Measurements from ENCODE around the gene WDR20. TPM values are rescaled to one million over a fixed set of nuclear protein-coding genes. Genes with fewer than 3 reads are reported as not detected.

WDR20 gene
- total and polyA plus RNA-seq, 2 donors (not counting 3 experiments of a cell fraction or from before 2014, with no cell fraction given), result 12.2 to 22.4 TPM

DNA sequence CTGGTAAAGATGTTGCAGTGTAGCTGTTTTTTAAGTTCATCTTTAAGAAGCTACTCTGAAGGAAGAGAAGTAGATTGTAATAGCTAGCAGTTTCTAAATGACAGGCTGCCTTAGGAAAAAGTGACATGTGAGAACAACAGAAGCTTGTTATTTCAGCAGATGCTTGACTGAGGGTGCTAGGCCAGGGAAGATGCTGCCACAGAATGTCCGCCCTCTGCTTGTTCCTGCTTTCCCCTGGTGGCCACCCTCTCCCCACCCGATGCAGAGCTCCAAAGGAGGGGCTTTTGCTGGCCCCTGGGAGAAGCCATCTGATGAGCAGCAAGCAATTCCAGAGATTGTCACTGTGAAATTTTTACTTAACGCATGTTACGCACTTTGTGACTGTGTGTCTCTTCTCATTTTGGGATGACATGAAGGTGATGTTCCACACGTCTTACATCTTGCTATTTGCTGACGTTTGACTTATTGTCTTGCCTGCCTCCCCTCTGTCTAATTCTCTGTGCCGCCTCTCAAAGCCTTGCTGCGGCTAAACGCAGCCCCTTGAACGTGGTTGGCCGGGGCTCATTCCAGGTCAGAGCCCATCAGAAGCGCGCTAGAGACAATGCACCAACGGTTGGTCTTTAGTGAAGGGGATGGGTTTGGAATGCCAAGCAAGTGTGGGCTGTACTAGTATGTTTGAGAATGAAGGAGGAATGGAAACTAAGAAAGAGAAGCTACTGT is 44.8 kb downstream of the WDR20 start:
- Histone ChIP-seq H3K79me2 (ENCODE audit: control insufficient read depth, insufficient read depth, low read length) (peaks cover 45% of the 10 kb centered on the region), H4K20me1 (replicated peaks; ENCODE audit: control insufficient read depth, extremely low read depth, insufficient read depth, low read length) (no peaks in the 10 kb centered on the region), H3K4me1 (ENCODE audit: control insufficient read depth, extremely low read depth, insufficient read depth, low read length) (no peaks in the 10 kb centered on the region), H3K9me1 (replicated peaks; ENCODE audit: control insufficient read depth, extremely low read depth, insufficient read depth, low read length) (no peaks in the 10 kb centered on the region), H3K9ac (replicated peaks; ENCODE audit: extremely low read depth, insufficient read depth, low read length) (no peak overlapping the region), H2AFZ (ENCODE audit: low read depth, low read length) (no peak overlapping the region), H3K27me3 (ENCODE audit: control insufficient read depth in 2 of 2, insufficient read depth in 2 of 2, low read length in 2 of 2) (no peaks in the 10 kb centered on the region), H3K9me3 (replicated peaks; ENCODE audit: control insufficient read depth, insufficient read depth, low read length) (no peaks in the 10 kb centered on the region), H3K4me3 (replicated peaks in 1 of 3; ENCODE audit: insufficient read depth in 1 of 3, low read depth in 1 of 3, low read length in 3 of 3) (no peak overlapping the region), H3K36me3 (ENCODE audit: control insufficient read depth in 2 of 2, extremely low read depth in 1 of 2, insufficient read depth in 2 of 2, low read length in 2 of 2) (no peaks in the 10 kb centered on the region), H3K4me2 (ENCODE audit: insufficient read depth, low read length) (no peak overlapping the region), H3K27ac (ENCODE audit: insufficient read depth, low read depth, low read length) (no peak overlapping the region)
- FAIRE-seq (no peak), DNase-seq (ENCODE audit: low read depth, low spot score) (no peak)
- CTCF ChIA-PET, result interaction anchor here (0.9 kb wide), 1 partner anchor 130 kb away, joined by 3 read pairs; no protein-coding TSS in a partner anchor
- POLR2A ChIA-PET, result no interaction called here
- TF ChIP-seq, protein P1, sequence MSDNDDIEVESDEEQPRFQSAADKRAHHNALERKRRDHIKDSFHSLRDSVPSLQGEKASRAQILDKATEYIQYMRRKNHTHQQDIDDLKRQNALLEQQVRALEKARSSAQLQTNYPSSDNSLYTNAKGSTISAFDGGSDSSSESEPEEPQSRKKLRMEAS (IDR thresholded peaks at IDR 0.05; ENCODE audit: insufficient read depth, insufficient read length), result no peak
- TF ChIP-seq MYC (IDR thresholded peaks at IDR 0.05; ENCODE audit: low read depth, low read length) (no peak), JUN (IDR thresholded peaks at IDR 0.05; ENCODE audit: borderline replicate concordance, insufficient read depth, insufficient read length, low read depth) (no peak), POLR2AphosphoS5 (IDR thresholded peaks at IDR 0.05; ENCODE audit: insufficient read depth, low read depth, low read length) (no peak), EZH2 (IDR thresholded peaks at IDR 0.05; ENCODE audit: borderline replicate concordance, low read depth, low read length, severe bottlenecking) (no peak), FOS (IDR thresholded peaks at IDR 0.05; ENCODE audit: borderline replicate concordance, insufficient read depth, low read length) (no peak), GATA2 (IDR thresholded peaks at IDR 0.05; ENCODE audit: insufficient read depth, insufficient read length, low read depth, low read length) (no peak), POLR2A (IDR thresholded peaks at IDR 0.05; ENCODE audit: low read depth, low read length) (no peak)
- TF ChIP-seq, protein P2, sequence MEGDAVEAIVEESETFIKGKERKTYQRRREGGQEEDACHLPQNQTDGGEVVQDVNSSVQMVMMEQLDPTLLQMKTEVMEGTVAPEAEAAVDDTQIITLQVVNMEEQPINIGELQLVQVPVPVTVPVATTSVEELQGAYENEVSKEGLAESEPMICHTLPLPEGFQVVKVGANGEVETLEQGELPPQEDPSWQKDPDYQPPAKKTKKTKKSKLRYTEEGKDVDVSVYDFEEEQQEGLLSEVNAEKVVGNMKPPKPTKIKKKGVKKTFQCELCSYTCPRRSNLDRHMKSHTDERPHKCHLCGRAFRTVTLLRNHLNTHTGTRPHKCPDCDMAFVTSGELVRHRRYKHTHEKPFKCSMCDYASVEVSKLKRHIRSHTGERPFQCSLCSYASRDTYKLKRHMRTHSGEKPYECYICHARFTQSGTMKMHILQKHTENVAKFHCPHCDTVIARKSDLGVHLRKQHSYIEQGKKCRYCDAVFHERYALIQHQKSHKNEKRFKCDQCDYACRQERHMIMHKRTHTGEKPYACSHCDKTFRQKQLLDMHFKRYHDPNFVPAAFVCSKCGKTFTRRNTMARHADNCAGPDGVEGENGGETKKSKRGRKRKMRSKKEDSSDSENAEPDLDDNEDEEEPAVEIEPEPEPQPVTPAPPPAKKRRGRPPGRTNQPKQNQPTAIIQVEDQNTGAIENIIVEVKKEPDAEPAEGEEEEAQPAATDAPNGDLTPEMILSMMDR (IDR thresholded peaks at IDR 0.05; ENCODE audit: extremely low read depth in 1 of 2, insufficient read depth in 1 of 2, low read depth in 1 of 2, low read length in 2 of 2), result no peak
- intact Hi-C loops (cut with micrococcal nuclease) (no loop called here), dilution Hi-C loops (cut with MboI; ENCODE audit: extremely low pct_ligation_motif_present, low sequenced_read_pairs) (no loop called here)
- no TSS peak for BruUV-seq (replicated peaks)
